Measurements from ENCODE around the gene RPP21. TPM values are rescaled to one million over a fixed set of nuclear protein-coding genes. Genes with fewer than 3 reads are reported as not detected.

Gene RPP21
- total RNA-seq, 2 experiments from 2014 or later, result 50.4 to 88.1 TPM

DNA sequence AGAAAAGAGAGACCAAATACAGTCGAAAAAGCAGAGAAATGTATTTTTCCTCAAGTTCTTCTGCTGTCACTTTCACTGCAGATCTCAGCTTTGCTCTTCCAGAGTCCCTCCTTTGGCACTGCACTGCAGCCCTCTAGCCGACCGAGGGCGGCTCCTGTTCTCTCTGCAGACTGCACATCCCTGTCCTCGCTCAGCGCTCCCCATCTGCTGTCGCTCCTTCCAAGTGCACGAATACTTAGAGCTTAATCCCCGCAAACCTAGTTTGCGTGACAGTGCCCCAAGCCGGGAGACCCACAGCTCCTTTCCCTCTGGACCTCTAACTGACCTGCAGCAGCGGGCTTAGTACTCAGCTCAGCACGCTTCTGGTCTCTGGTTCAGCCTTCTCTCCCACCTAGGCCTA, 15.2 kb downstream of the RPP21 start:
- Histone ChIP-seq H3K4me1 (ENCODE audit: insufficient read depth, low read length, poor library complexity, severe bottlenecking) (no peaks in the 10 kb centered on the region), H3K79me2 (ENCODE audit: insufficient read depth, low read depth, low read length) (no peaks in the 10 kb centered on the region), H3K36me3 (ENCODE audit: insufficient read depth, low read length) (no peaks in the 10 kb centered on the region), H4K20me1 (ENCODE audit: insufficient read depth, low read length) (0 out of 2 replicates have a peak, but pooled peaks cover 4% of the 10 kb centered on the region), H3K27ac (ENCODE audit: low read depth, low read length, poor library complexity, severe bottlenecking) (no peak overlapping the region), H3K4me2 (ENCODE audit: low read length) (no peak overlapping the region), H3K4me3 (ENCODE audit: low read depth, low read length, poor library complexity, severe bottlenecking) (no peak overlapping the region), H3K9me3 (ENCODE audit: low read length) (no peaks in the 10 kb centered on the region), H3K9me2 (ENCODE audit: insufficient read depth, low read length) (no peaks in the 10 kb centered on the region), H2AFZ (ENCODE audit: low read length) (no peak overlapping the region)
- BruUV-seq (replicated peaks), result no TSS peak
- ChIA-PET POLR2A (no interaction called here), CTCF (ENCODE audit: unreplicated experiment) (no interaction called here)
- TF ChIP-seq, protein P1, sequence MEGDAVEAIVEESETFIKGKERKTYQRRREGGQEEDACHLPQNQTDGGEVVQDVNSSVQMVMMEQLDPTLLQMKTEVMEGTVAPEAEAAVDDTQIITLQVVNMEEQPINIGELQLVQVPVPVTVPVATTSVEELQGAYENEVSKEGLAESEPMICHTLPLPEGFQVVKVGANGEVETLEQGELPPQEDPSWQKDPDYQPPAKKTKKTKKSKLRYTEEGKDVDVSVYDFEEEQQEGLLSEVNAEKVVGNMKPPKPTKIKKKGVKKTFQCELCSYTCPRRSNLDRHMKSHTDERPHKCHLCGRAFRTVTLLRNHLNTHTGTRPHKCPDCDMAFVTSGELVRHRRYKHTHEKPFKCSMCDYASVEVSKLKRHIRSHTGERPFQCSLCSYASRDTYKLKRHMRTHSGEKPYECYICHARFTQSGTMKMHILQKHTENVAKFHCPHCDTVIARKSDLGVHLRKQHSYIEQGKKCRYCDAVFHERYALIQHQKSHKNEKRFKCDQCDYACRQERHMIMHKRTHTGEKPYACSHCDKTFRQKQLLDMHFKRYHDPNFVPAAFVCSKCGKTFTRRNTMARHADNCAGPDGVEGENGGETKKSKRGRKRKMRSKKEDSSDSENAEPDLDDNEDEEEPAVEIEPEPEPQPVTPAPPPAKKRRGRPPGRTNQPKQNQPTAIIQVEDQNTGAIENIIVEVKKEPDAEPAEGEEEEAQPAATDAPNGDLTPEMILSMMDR (conservative IDR thresholded peaks at IDR 0.05; ENCODE audit: low read length), result no peak
- TF ChIP-seq EZH2phosphoT487 (IDR thresholded peaks at IDR 0.05; ENCODE audit: borderline replicate concordance, low read depth, low read length), result no peak
- no peak for DNase-seq (ENCODE audit: low spot score)
- intact Hi-C loops (cut with micrococcal nuclease; ENCODE audit: unreplicated experiment), result no loop called here

DNA sequence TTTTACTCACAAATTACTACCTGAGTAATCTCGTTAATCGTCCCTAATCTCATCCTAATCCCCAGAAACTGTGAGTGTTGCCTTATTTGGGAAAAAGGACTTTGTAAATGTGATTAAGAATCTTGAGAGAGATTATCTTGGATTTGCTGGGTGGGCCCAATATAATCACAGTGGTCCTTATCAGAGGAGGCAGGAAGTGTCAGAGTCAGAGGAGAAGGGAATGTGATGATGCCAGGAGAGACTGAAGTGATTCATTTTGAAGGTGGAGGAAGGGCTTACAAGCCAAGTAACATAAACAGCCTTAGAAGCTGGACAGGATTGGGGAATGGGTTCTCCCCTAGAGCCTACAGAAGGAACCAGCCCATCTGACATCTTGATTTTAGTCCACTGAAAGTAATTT, 16.7 kb downstream of the RPP21 start:
- Histone ChIP-seq H3K36me3 (ENCODE audit: insufficient read depth, low read length) (no peaks in the 10 kb centered on the region), H3K9me3 (ENCODE audit: low read length) (no peaks in the 10 kb centered on the region), H3K4me1 (ENCODE audit: insufficient read depth, low read length, poor library complexity, severe bottlenecking) (no peaks in the 10 kb centered on the region), H3K4me3 (ENCODE audit: low read depth, low read length, poor library complexity, severe bottlenecking) (no peak overlapping the region), H3K27ac (ENCODE audit: low read depth, low read length, poor library complexity, severe bottlenecking) (no peak overlapping the region), H4K20me1 (ENCODE audit: insufficient read depth, low read length) (0 out of 2 replicates have a peak, but pooled peaks cover 4% of the 10 kb centered on the region), H3K79me2 (ENCODE audit: insufficient read depth, low read depth, low read length) (no peaks in the 10 kb centered on the region), H2AFZ (ENCODE audit: low read length) (no peak overlapping the region), H3K9me2 (ENCODE audit: insufficient read depth, low read length) (no peaks in the 10 kb centered on the region), H3K4me2 (ENCODE audit: low read length) (no peak overlapping the region)
- no TSS peak for BruUV-seq (replicated peaks)
- intact Hi-C loops (cut with micrococcal nuclease; ENCODE audit: unreplicated experiment), result no loop called here
- no peak for TF ChIP-seq EZH2phosphoT487 (IDR thresholded peaks at IDR 0.05; ENCODE audit: borderline replicate concordance, low read depth, low read length)
- TF ChIP-seq, protein P1 (conservative IDR thresholded peaks at IDR 0.05; ENCODE audit: low read length), result no peak
- no peak for DNase-seq (ENCODE audit: low spot score)
- CTCF ChIA-PET (ENCODE audit: unreplicated experiment), result no interaction called here
- POLR2A ChIA-PET, result no interaction called here

DNA sequence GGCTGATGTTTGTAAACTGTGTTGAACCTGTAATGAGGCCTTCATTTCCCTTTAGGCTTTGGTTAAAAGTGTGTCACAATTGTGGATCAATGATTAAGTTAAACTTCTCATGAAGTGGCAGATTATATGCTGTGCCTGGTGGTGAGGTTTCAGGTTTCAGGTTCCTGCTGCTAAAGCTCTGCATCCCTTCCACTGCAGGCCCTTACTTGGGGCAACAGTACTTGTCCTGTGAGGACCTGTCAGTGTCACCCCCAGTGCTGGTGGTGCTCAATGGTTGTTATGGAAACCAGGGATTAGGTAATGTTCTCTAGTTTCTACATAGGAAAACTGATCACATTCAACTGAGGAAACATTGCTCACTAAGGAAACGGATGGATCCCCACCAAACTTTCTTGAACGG, 18.5 kb downstream of the RPP21 start:
- CTCF ChIA-PET (ENCODE audit: unreplicated experiment), result no interaction called here
- H3K4me2 ChIP-seq (ENCODE audit: low read length), result no peak overlapping the region
- no peaks in the 10 kb centered on the region for H3K9me2 ChIP-seq (ENCODE audit: insufficient read depth, low read length)
- intact Hi-C loops (cut with micrococcal nuclease; ENCODE audit: unreplicated experiment), result no loop called here
- DNase-seq (ENCODE audit: low spot score), result no peak
- H4K20me1 ChIP-seq (ENCODE audit: insufficient read depth, low read length), result no peaks in the 10 kb centered on the region
- H3K4me1 ChIP-seq (ENCODE audit: insufficient read depth, low read length, poor library complexity, severe bottlenecking), result no peaks in the 10 kb centered on the region
- H3K36me3 ChIP-seq (ENCODE audit: insufficient read depth, low read length), result no peaks in the 10 kb centered on the region
- H3K79me2 ChIP-seq (ENCODE audit: insufficient read depth, low read depth, low read length), result no peaks in the 10 kb centered on the region
- H3K27ac ChIP-seq (ENCODE audit: low read depth, low read length, poor library complexity, severe bottlenecking), result no peak overlapping the region
- no TSS peak for BruUV-seq (replicated peaks)
- H3K4me3 ChIP-seq (ENCODE audit: low read depth, low read length, poor library complexity, severe bottlenecking), result no peak overlapping the region
- no peaks in the 10 kb centered on the region for H3K9me3 ChIP-seq (ENCODE audit: low read length)
- no peak overlapping the region for H2AFZ ChIP-seq (ENCODE audit: low read length)
- TF ChIP-seq EZH2phosphoT487 (IDR thresholded peaks at IDR 0.05; ENCODE audit: borderline replicate concordance, low read depth, low read length), result no peak
- TF ChIP-seq, protein P1 (conservative IDR thresholded peaks at IDR 0.05; ENCODE audit: low read length), result no peak
- POLR2A ChIA-PET, result no interaction called here
